B cell (primary cell): ENCODE measurements around the gene IL34. TPM values are rescaled to one million over a fixed set of nuclear protein-coding genes. Genes with fewer than 3 reads are reported as not detected.

ENCODE experiments used
- ATAC-seq: fragments of 200-7000 bp; cut with Tn5 transposase; one replicate; pipeline ENCODE4 v1.10.0; 2021; ENCODE audit warnings: low read depth, mild to moderate bottlenecking, moderate number of reproducible peaks, moderate library complexity
- CTCF ChIA-PET: fragments of 350-600 bp; sonication (Branson Sonifier 250); formaldehyde crosslinking; loops from one replicate; lab custom pipeline; 2021; ENCODE audit warnings: antibody characterized with exemption, inconsistent platforms; lab: Charles Lee
- POLR2A ChIA-PET: fragments of 350-600 bp; sonication (Branson Sonifier 250); formaldehyde crosslinking; loops from one replicate; lab custom pipeline; 2021; ENCODE audit warnings: antibody characterized with exemption; lab: Charles Lee
- DNase-seq: peaks from one replicate; pipeline ENCODE4 v3.0.0; 2013
- H2AFZ ChIP-seq: 2 replicates; pipeline ENCODE4 v1.6.1; 2012; ENCODE audit warnings: mild to moderate bottlenecking, low read depth, low read length; ENCODE audit not compliant: insufficient read depth, poor library complexity, severe bottlenecking
- H3K27ac ChIP-seq, 2 donors: 1 replicate in 1 of 2; 2 replicates in 1 of 2; pipeline ENCODE4 v1.5.1; 2012 to 2013; ENCODE audit warnings: low read length in 2 of 2, mild to moderate bottlenecking in 2 of 2, moderate library complexity in 1 of 2
- H3K27me3 ChIP-seq, 4 experiments: fragments of 200-600 bp in 1 of 4; sonication (generic) in 1 of 4; replicated peaks in 1 of 4; 1 replicate in 2 of 4; 2 replicates in 2 of 4; pipeline versions ENCODE4 v1.6.1 to v1.7.0; 2013 to 2016; ENCODE audit warnings: low read length in 3 of 4, mild to moderate bottlenecking in 2 of 4, mixed read lengths in 1 of 4, moderate library complexity in 1 of 4; ENCODE audit not compliant: insufficient read depth in 4 of 4, control insufficient read depth in 3 of 4; ENCODE audit errors: control extremely low read depth in 1 of 4
- H3K36me3 ChIP-seq, 2 experiments: replicated peaks in 1 of 2; 1 replicate in 1 of 2; 2 replicates in 1 of 2; pipeline versions ENCODE4 v1.6.1 to v1.7.1; 2013; ENCODE audit warnings: low read length in 1 of 2; ENCODE audit not compliant: insufficient read depth in 2 of 2, control insufficient read depth in 1 of 2; ENCODE audit errors: control extremely low read depth in 1 of 2, extremely low read depth in 1 of 2
- H3K4me1 ChIP-seq, 2 donors: fragments of 200-600 bp in 1 of 2; sonication (generic) in 1 of 2; 1 replicate in 1 of 2; 2 replicates in 1 of 2; pipeline versions ENCODE4 v1.5.1 to v1.6.1; 2013 to 2017; ENCODE audit warnings: low read length in 2 of 2; ENCODE audit not compliant: control insufficient read depth in 2 of 2, insufficient read depth in 2 of 2
- H3K4me2 ChIP-seq: replicated peaks from 2 replicates; pipeline ENCODE3; 2012; ENCODE audit warnings: mild to moderate bottlenecking, low read depth, low read length; ENCODE audit not compliant: poor library complexity, severe bottlenecking
- H3K4me3 ChIP-seq, 5 experiments: fragments of 200-600 bp in 1 of 5; sonication (generic) in 1 of 5; 1 replicate in 3 of 5; 2 replicates in 2 of 5; pipeline versions ENCODE4 v1.5.1 to v1.7.0; 2011 to 2016; ENCODE audit warnings: low read length in 4 of 5, mild to moderate bottlenecking in 4 of 5, low read depth in 2 of 5, control low read depth in 1 of 5, moderate library complexity in 1 of 5; ENCODE audit not compliant: insufficient read depth in 1 of 5; ENCODE audit errors: control extremely low read depth in 1 of 5, extremely low read depth in 1 of 5
- H3K79me2 ChIP-seq: fragments of 200-600 bp; sonication (generic); one replicate; pipeline ENCODE4 v1.6.0; 2016; ENCODE audit warnings: low read length; ENCODE audit not compliant: control insufficient read depth, insufficient read depth
- H3K9ac ChIP-seq: fragments of 200-600 bp; sonication (generic); 2 replicates; pipeline ENCODE4 v1.6.1; 2017; ENCODE audit warnings: mild to moderate bottlenecking, low read length, moderate library complexity
- H3K9me3 ChIP-seq, 3 donors: one replicate each; pipeline versions ENCODE4 v1.6.1 to v1.7.1; 2013; ENCODE audit warnings: low read length in 2 of 3; ENCODE audit not compliant: control insufficient read depth in 2 of 3, insufficient read depth in 1 of 3; ENCODE audit errors: control extremely low read depth in 1 of 3
- H4K20me1 ChIP-seq: 2 replicates; pipeline ENCODE4 v1.6.0; 2012; ENCODE audit warnings: mild to moderate bottlenecking, low read length; ENCODE audit not compliant: insufficient read depth, control insufficient read depth, poor library complexity, severe bottlenecking
- H3K27ac Mint-ChIP-seq: one replicate; pipeline ENCODE4 v1.8.0; 2021; ENCODE audit warnings: mixed read lengths
- H3K27me3 Mint-ChIP-seq: one replicate; pipeline ENCODE4 v1.8.0; 2021; ENCODE audit warnings: mixed read lengths
- H3K4me1 Mint-ChIP-seq: one replicate; pipeline ENCODE4 v1.8.0; 2021; ENCODE audit warnings: mixed read lengths
- H3K4me3 Mint-ChIP-seq: one replicate; pipeline ENCODE4 v1.8.0; 2021; ENCODE audit warnings: mixed read lengths
- H3K9me3 Mint-ChIP-seq: one replicate; pipeline ENCODE4 v1.8.0; 2022; ENCODE audit warnings: mixed read lengths; ENCODE audit not compliant: insufficient read depth
- EZH2 ChIP-seq: IDR thresholded peaks from 2 replicates; pipeline ENCODE4 v1.6.1; 2012; ENCODE audit warnings: borderline replicate concordance, low read depth, mild to moderate bottlenecking, moderate library complexity, low read length; ENCODE audit not compliant: insufficient read depth, poor library complexity, severe bottlenecking
- WGBS: methylation state at CpG from one replicate; pipeline ENCODE4 v1.1.5; 2013; ENCODE audit warnings: missing lambda C conversion rate; ENCODE audit not compliant: insufficient coverage; 5-methylcytosine and 5-hydroxymethylcytosine counted together
- intact Hi-C: fragments of 100-400 bp; cut with micrococcal nuclease; formaldehyde crosslinking; loops from one replicate; pipeline ENCODE4 v1.10.0; 2022
- polyA plus RNA-seq: library from polyadenylated mRNA; depleted of rRNA; stranded (reverse); fragments of >200 nt; gene quantifications from 2 replicates; pipeline ENCODE4 v1.2.3, GENCODE V29; 2012
- total RNA-seq, 2 donors: library from RNA; stranded (reverse); fragments of 120-200 nt in 1 of 2; gene quantifications; 1 replicate in 1 of 2; 2 replicates in 1 of 2; pipeline versions ENCODE4 v1.2.3 to v1.2.4, GENCODE V29; 2013 to 2022
- TF ChIP-seq, protein P1 (sequence below): fragments of 200-600 bp; IDR thresholded peaks from one replicate; pipeline ENCODE4 v1.8.0; 2022; ENCODE audit warnings: antibody characterized with exemption, mild to moderate bottlenecking

The IL34 gene
- total and polyA plus RNA-seq, 2 donors (not counting 1 experiment from before 2014, with no cell fraction given): 0.09 TPM; not detected in 1

DNA sequence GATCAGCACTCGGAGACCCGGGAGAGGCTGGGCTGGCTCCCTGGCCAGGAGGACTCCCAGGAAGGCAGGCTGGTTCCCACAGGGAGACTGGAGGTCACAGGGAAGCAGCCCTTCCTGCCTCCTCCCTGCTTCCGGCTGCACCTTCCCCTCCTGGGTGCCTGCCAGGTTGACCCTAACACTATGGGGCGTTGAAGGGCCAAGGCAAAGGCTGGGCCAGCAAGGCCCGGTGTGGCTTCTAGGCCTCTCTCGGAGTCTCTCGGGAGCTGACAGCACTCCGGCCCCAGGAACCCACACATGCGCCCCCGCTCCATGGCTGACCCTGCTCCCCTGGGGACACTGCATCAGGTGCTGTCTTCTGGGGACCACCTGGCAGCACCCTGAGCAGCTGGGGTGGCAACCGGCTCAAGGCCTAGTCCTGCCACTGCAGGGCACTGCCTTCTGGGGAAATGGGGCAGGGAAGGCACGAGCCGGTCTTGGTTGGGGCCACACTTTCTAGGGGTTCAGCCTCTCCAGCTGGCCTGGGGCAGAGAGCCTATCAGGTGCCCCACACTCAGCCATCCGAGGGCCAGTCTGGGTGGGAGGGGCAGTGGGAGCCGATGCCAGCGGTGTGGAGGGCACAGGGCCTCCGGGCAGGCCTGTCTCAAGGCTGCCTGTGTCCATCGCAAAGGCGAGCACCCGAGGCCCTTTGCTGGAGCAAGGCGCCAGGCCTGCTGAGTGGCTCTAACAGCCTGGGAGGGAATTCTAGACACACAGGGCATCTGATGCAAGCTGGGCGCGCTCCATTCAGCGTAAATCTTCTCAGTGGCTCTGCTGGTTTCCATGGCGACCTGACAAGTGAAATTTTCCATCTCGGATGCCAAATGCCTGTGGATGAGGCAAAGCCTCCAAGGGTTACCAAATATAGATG is 45.1 kb downstream of the IL34 start:
- H3K79me2 ChIP-seq: no peaks in the 10 kb centered on the region
- TF ChIP-seq EZH2: no peak
- TF ChIP-seq, protein P1, sequence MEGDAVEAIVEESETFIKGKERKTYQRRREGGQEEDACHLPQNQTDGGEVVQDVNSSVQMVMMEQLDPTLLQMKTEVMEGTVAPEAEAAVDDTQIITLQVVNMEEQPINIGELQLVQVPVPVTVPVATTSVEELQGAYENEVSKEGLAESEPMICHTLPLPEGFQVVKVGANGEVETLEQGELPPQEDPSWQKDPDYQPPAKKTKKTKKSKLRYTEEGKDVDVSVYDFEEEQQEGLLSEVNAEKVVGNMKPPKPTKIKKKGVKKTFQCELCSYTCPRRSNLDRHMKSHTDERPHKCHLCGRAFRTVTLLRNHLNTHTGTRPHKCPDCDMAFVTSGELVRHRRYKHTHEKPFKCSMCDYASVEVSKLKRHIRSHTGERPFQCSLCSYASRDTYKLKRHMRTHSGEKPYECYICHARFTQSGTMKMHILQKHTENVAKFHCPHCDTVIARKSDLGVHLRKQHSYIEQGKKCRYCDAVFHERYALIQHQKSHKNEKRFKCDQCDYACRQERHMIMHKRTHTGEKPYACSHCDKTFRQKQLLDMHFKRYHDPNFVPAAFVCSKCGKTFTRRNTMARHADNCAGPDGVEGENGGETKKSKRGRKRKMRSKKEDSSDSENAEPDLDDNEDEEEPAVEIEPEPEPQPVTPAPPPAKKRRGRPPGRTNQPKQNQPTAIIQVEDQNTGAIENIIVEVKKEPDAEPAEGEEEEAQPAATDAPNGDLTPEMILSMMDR: no peak
- intact Hi-C loops: no loop called here
- ATAC-seq (no peak), DNase-seq (no peak)
- POLR2A ChIA-PET: no interaction called here
- no peaks in the 10 kb centered on the region for H4K20me1 ChIP-seq
- H2AFZ ChIP-seq: no peak overlapping the region
- no peak overlapping the region for H3K4me2 ChIP-seq
- H3K4me1 Mint-ChIP-seq: peaks cover 4% of the 10 kb centered on the region
- peaks cover 0 to 8% of the 10 kb centered on the region in 2 experiments for H3K36me3 ChIP-seq
- H3K9ac ChIP-seq: no peak overlapping the region
- H3K4me1 ChIP-seq: no peaks in the 10 kb centered on the region
- H3K27ac ChIP-seq: no peak overlapping the region
- H3K27ac Mint-ChIP-seq: no peak overlapping the region
- no peaks in the 10 kb centered on the region for H3K9me3 Mint-ChIP-seq
- no peak overlapping the region for H3K4me3 Mint-ChIP-seq
- no peaks in the 10 kb centered on the region for H3K9me3 ChIP-seq
- H3K27me3 ChIP-seq: no peaks in the 10 kb centered on the region
- 97% methylated on average over 26 of the region's 26 CpGs for WGBS
- CTCF ChIA-PET: no interaction called here
- peaks cover 2% of the 10 kb centered on the region for H3K27me3 Mint-ChIP-seq
- H3K4me3 ChIP-seq: no peak overlapping the region

DNA sequence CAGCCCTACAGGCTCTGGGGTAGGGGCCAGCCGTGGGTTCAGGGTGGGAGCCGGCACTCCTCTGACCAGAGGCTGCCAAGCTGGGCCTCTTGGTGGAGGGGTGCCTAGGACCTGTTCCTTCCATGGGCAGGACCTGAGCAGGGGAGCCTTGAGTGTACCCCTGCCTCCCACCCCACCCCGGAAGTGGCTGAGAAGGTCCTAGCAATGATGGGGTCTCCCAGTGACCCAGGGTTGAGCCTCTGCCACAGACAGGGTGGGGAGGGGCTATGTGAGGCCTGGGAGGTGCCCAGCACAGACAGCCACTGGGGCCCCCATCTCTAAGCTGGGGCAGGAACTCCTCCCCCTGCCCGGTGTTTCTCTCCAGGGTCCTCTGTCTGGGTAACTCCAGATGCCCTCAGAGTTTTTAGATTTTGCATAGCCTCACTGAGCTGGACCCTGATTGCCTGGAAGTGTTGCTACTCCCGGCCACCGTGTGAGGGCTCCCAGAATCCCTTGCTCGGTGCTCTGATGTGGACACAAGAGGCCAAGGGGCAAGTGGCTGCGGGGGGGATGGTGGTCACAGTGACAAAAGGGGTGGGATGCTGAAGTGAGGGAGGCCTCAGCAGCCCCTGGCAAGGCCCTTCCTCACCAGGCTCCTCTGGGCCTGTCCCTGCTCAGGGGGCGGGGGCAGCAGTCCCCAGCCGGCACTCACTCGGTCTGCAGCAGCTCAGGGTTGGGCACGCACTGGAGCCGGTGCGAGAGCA is 45.9 kb downstream of the IL34 start:
- 95% methylated on average over 13 of the region's 14 CpGs for WGBS
- no peaks in the 10 kb centered on the region for H4K20me1 ChIP-seq
- no peaks in the 10 kb centered on the region for H3K9me3 Mint-ChIP-seq
- H3K4me1 ChIP-seq: no peaks in the 10 kb centered on the region
- ChIA-PET CTCF (no interaction called here), POLR2A (no interaction called here)
- peaks cover 0 to 8% of the 10 kb centered on the region in 2 experiments for H3K36me3 ChIP-seq
- intact Hi-C loops: no loop called here
- H3K27me3 ChIP-seq: no peaks in the 10 kb centered on the region
- no peaks in the 10 kb centered on the region for H3K9me3 ChIP-seq
- ATAC-seq (no peak), DNase-seq (no peak)
- H3K4me1 Mint-ChIP-seq: peaks cover 1% of the 10 kb centered on the region
- H3K4me3 ChIP-seq: no peak overlapping the region
- H3K4me3 Mint-ChIP-seq: no peak overlapping the region
- no peak overlapping the region for H2AFZ ChIP-seq
- no peak overlapping the region for H3K9ac ChIP-seq
- TF ChIP-seq EZH2: no peak
- H3K27me3 Mint-ChIP-seq: no peaks in the 10 kb centered on the region
- H3K27ac ChIP-seq: no peak overlapping the region
- no peaks in the 10 kb centered on the region for H3K79me2 ChIP-seq
- no peak overlapping the region for H3K4me2 ChIP-seq
- no peak overlapping the region for H3K27ac Mint-ChIP-seq
